ENCODE measurements around the gene MCL1.

Gene MCL1

DNA sequence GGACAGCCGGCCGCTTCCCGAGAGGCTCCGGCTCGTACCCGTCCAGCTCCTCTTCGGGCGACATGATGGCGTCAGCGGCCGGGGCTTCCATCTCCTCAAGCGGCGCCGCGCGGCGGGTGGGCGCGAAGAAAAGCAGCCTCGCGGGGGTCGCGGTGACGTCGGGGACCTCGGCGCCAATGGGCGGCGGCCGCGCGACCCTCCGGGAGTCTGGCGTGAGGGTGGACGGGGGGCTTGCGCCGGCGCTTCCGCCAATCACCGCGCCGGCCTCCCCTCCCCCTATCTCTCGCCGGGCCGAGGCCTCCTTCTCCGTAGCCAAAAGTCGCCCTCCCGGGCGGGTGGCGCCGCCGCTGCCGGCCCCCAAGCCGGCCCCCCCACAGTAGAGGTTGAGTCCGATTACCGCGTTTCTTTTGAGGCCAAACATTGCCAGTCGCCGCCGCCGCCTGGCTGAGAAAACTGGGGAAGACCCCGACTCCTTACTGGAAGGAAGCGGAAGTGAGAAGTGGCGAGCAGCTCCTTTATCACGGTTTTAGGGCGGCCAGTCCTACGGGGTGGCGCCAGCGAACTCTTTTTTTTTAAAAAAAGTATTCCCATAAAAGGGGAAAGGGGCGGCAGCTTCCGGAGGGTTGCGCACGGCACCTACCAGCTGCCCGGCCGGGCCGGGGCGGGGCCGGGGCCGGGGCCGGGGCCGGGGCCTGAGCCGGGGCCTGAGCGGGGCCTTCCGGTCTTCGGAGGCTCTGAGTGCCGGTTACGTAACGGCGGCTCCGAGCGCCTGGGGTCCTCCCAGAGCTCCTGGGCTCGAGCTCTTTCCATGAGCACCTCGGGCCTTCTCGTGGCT is at the start of gene MCL1 (continued):
- TF ChIP-seq, protein P1, sequence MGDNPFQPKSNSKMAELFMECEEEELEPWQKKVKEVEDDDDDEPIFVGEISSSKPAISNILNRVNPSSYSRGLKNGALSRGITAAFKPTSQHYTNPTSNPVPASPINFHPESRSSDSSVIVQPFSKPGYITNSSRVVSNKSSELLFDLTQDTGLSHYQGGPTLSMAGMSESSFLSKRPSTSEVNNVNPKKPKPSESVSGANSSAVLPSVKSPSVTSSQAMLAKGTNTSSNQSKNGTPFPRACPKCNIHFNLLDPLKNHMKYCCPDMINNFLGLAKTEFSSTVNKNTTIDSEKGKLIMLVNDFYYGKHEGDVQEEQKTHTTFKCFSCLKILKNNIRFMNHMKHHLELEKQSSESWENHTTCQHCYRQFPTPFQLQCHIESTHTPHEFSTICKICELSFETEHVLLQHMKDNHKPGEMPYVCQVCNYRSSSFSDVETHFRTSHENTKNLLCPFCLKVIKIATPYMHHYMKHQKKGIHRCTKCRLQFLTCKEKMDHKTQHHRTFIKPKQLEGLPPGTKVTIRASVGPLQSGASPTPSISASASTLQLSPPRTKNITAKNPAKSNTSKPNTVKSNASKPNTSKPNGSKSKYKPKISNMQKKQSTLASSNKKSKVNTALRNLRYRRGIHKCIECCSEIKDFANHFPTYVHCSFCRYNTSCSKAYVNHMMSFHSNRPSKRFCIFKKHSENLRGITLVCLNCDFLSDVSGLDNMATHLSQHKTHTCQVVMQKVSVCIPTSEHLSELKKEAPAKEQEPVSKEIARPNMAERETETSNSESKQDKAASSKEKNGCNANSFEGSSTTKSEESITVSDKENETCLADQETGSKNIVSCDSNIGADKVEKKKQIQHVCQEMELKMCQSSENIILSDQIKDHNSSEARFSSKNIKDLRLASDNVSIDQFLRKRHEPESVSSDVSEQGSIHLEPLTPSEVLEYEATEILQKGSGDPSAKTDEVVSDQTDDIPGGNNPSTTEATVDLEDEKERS (tag by site-specific recombination; IDR thresholded peaks at IDR 0.05), result no peak
- TF ChIP-seq, protein P2, sequence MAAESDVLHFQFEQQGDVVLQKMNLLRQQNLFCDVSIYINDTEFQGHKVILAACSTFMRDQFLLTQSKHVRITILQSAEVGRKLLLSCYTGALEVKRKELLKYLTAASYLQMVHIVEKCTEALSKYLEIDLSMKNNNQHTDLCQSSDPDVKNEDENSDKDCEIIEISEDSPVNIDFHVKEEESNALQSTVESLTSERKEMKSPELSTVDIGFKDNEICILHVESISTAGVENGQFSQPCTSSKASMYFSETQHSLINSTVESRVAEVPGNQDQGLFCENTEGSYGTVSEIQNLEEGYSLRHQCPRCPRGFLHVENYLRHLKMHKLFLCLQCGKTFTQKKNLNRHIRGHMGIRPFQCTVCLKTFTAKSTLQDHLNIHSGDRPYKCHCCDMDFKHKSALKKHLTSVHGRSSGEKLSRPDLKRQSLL (tag by site-specific recombination; IDR thresholded peaks at IDR 0.05), result peak; percentile 89
- TF ChIP-seq, protein P3, sequence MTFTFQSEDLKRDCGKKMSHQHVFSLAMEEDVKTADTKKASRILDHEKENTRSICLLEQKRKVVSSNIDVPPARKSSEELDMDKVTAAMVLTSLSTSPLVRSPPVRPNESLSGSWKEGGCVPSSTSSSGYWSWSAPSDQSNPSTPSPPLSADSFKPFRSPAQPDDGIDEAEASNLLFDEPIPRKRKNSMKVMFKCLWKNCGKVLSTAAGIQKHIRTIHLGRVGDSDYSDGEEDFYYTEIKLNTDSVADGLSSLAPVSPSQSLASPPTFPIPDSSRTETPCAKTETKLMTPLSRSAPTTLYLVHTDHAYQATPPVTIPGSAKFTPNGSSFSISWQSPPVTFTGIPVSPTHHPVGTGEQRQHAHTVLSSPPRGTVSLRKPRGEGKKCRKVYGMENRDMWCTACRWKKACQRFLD (tag by site-specific recombination; IDR thresholded peaks at IDR 0.05), result no peak
- TF ChIP-seq, protein P4, sequence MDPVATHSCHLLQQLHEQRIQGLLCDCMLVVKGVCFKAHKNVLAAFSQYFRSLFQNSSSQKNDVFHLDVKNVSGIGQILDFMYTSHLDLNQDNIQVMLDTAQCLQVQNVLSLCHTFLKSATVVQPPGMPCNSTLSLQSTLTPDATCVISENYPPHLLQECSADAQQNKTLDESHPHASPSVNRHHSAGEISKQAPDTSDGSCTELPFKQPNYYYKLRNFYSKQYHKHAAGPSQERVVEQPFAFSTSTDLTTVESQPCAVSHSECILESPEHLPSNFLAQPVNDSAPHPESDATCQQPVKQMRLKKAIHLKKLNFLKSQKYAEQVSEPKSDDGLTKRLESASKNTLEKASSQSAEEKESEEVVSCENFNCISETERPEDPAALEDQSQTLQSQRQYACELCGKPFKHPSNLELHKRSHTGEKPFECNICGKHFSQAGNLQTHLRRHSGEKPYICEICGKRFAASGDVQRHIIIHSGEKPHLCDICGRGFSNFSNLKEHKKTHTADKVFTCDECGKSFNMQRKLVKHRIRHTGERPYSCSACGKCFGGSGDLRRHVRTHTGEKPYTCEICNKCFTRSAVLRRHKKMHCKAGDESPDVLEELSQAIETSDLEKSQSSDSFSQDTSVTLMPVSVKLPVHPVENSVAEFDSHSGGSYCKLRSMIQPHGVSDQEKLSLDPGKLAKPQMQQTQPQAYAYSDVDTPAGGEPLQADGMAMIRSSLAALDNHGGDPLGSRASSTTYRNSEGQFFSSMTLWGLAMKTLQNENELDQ (tag by site-specific recombination; IDR thresholded peaks at IDR 0.05; ENCODE audit: low read depth), result no peak
- TF ChIP-seq SALL2 (tag by site-specific recombination; IDR thresholded peaks at IDR 0.05; ENCODE audit: borderline replicate concordance) (no peak), ZNF660 (tag by site-specific recombination; IDR thresholded peaks at IDR 0.05) (peak; percentile 48), ZBTB1 (tag by site-specific recombination; IDR thresholded peaks at IDR 0.05) (0 out of 2 replicates have a peak, but pooled peaks have one; percentile 4), IKZF3 (tag by site-specific recombination; IDR thresholded peaks at IDR 0.05) (peak; percentile 17; the same call in 1 of the 2 replicates), ZNF473 (tag by site-specific recombination; IDR thresholded peaks at IDR 0.05) (no peak), ZBTB20 (tag by site-specific recombination; IDR thresholded peaks at IDR 0.05) (no peak), KLF8 (tag by site-specific recombination; IDR thresholded peaks at IDR 0.05) (peak; percentile 78; the same call in 1 of the 2 replicates), ZNF394 (tag by site-specific recombination; IDR thresholded peaks at IDR 0.05; ENCODE audit: borderline replicate concordance) (peak; percentile 49; the same call in 1 of the 2 replicates), WT1 (tag by site-specific recombination; IDR thresholded peaks at IDR 0.05) (no peak), MYNN (tag by site-specific recombination; IDR thresholded peaks at IDR 0.05; ENCODE audit: borderline replicate concordance) (no peak; the same call in 1 of the 2 replicates), ZNF426 (tag by site-specific recombination; IDR thresholded peaks at IDR 0.05) (no peak), ZNF514 (tag by site-specific recombination; IDR thresholded peaks at IDR 0.05) (no peak), ZNF341 (tag by site-specific recombination; IDR thresholded peaks at IDR 0.05; ENCODE audit: low read depth) (peak; percentile 89), ZNF624 (tag by site-specific recombination; IDR thresholded peaks at IDR 0.05) (no peak), ZNF121 (tag by site-specific recombination; IDR thresholded peaks at IDR 0.05) (no peak; the same call in 1 of the 2 replicates), ZNF335 (tag by site-specific recombination; conservative IDR thresholded peaks at IDR 0.05) (0 out of 2 replicates have a peak, but pooled peaks have one; percentile 58), BCL11B (tag by site-specific recombination; IDR thresholded peaks at IDR 0.05; ENCODE audit: low read depth) (no peak)
- TF ChIP-seq, protein P5, sequence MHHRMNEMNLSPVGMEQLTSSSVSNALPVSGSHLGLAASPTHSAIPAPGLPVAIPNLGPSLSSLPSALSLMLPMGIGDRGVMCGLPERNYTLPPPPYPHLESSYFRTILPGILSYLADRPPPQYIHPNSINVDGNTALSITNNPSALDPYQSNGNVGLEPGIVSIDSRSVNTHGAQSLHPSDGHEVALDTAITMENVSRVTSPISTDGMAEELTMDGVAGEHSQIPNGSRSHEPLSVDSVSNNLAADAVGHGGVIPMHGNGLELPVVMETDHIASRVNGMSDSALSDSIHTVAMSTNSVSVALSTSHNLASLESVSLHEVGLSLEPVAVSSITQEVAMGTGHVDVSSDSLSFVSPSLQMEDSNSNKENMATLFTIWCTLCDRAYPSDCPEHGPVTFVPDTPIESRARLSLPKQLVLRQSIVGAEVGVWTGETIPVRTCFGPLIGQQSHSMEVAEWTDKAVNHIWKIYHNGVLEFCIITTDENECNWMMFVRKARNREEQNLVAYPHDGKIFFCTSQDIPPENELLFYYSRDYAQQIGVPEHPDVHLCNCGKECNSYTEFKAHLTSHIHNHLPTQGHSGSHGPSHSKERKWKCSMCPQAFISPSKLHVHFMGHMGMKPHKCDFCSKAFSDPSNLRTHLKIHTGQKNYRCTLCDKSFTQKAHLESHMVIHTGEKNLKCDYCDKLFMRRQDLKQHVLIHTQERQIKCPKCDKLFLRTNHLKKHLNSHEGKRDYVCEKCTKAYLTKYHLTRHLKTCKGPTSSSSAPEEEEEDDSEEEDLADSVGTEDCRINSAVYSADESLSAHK (tag by site-specific recombination; IDR thresholded peaks at IDR 0.05), result peak; percentile 35
- TF ChIP-seq, protein P6, sequence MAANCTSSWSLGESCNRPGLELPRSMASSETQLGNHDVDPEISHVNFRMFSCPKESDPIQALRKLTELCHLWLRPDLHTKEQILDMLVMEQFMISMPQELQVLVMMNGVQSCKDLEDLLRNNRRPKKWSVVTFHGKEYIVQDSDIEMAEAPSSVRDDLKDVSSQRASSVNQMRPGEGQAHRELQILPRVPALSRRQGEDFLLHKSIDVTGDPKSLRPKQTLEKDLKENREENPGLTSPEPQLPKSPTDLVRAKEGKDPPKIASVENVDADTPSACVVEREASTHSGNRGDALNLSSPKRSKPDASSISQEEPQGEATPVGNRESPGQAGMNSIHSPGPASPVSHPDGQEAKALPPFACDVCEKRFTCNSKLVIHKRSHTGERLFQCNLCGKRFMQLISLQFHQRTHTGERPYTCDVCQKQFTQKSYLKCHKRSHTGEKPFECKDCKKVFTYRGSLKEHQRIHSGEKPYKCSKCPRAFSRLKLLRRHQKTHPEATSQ (tag by site-specific recombination; IDR thresholded peaks at IDR 0.05), result no peak
- TF ChIP-seq, protein P7, sequence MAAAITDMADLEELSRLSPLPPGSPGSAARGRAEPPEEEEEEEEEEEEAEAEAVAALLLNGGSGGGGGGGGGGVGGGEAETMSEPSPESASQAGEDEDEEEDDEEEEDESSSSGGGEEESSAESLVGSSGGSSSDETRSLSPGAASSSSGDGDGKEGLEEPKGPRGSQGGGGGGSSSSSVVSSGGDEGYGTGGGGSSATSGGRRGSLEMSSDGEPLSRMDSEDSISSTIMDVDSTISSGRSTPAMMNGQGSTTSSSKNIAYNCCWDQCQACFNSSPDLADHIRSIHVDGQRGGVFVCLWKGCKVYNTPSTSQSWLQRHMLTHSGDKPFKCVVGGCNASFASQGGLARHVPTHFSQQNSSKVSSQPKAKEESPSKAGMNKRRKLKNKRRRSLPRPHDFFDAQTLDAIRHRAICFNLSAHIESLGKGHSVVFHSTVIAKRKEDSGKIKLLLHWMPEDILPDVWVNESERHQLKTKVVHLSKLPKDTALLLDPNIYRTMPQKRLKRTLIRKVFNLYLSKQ (tag by site-specific recombination; IDR thresholded peaks at IDR 0.05; ENCODE audit: borderline replicate concordance), result no peak

All from HEK293 (cell line).